Panc1 (cell line): Measurements from ENCODE around the gene GPD2.

Source experiments
- POLR2AphosphoS5 ChIP-seq: IDR thresholded peaks from 2 replicates; pipeline ENCODE4 v1.6.1; 2012; ENCODE audit warnings: mild to moderate bottlenecking, low read depth, low read length, moderate library complexity
- TF ChIP-seq, protein P1 (sequence below), 2 experiments: IDR thresholded peaks; 2 replicates each; pipeline ENCODE4 v1.6.1; 2011 to 2012; ENCODE audit warnings: low read depth in 2 of 2, control low read depth in 1 of 2, low read length in 1 of 2, mild to moderate bottlenecking in 1 of 2, moderate library complexity in 1 of 2; ENCODE audit not compliant: insufficient read depth in 1 of 2
- TF ChIP-seq, protein P2 (sequence below): fragments of 450-650 bp; IDR thresholded peaks from 2 replicates; pipeline ENCODE4 v1.5.1; 2017; ENCODE audit warnings: mild to moderate bottlenecking

DNA sequence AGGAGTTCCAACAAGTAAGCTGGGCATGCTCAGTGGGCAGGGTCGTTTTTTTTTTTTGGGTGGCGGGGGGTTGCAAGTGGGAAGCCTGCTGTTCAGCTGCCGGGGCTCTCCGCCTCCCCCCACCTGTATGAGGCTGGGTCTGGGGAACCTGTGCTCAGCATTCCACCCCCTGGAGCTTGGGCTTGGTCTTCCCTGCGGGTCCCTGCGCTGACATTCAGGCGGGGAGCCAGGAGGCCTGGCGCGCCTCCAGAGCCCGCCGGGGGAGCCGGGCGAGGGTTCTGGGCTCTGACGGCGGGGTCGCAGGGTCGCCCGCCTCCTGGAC is 822 bp upstream of the GPD2 start:
- TF ChIP-seq, protein P1, sequence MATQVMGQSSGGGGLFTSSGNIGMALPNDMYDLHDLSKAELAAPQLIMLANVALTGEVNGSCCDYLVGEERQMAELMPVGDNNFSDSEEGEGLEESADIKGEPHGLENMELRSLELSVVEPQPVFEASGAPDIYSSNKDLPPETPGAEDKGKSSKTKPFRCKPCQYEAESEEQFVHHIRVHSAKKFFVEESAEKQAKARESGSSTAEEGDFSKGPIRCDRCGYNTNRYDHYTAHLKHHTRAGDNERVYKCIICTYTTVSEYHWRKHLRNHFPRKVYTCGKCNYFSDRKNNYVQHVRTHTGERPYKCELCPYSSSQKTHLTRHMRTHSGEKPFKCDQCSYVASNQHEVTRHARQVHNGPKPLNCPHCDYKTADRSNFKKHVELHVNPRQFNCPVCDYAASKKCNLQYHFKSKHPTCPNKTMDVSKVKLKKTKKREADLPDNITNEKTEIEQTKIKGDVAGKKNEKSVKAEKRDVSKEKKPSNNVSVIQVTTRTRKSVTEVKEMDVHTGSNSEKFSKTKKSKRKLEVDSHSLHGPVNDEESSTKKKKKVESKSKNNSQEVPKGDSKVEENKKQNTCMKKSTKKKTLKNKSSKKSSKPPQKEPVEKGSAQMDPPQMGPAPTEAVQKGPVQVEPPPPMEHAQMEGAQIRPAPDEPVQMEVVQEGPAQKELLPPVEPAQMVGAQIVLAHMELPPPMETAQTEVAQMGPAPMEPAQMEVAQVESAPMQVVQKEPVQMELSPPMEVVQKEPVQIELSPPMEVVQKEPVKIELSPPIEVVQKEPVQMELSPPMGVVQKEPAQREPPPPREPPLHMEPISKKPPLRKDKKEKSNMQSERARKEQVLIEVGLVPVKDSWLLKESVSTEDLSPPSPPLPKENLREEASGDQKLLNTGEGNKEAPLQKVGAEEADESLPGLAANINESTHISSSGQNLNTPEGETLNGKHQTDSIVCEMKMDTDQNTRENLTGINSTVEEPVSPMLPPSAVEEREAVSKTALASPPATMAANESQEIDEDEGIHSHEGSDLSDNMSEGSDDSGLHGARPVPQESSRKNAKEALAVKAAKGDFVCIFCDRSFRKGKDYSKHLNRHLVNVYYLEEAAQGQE (IDR thresholded peaks at IDR 0.05; ENCODE audit: insufficient read depth in 1 of 2, low read depth in 2 of 2, low read length in 1 of 2), result no peak
- TF ChIP-seq, protein P2, sequence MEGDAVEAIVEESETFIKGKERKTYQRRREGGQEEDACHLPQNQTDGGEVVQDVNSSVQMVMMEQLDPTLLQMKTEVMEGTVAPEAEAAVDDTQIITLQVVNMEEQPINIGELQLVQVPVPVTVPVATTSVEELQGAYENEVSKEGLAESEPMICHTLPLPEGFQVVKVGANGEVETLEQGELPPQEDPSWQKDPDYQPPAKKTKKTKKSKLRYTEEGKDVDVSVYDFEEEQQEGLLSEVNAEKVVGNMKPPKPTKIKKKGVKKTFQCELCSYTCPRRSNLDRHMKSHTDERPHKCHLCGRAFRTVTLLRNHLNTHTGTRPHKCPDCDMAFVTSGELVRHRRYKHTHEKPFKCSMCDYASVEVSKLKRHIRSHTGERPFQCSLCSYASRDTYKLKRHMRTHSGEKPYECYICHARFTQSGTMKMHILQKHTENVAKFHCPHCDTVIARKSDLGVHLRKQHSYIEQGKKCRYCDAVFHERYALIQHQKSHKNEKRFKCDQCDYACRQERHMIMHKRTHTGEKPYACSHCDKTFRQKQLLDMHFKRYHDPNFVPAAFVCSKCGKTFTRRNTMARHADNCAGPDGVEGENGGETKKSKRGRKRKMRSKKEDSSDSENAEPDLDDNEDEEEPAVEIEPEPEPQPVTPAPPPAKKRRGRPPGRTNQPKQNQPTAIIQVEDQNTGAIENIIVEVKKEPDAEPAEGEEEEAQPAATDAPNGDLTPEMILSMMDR, result no peak
- TF ChIP-seq POLR2AphosphoS5, result no peak
